Astrocyte (in vitro differentiated cells and primary cell): ENCODE measurements around the gene ATP11A. TPM values are rescaled to one million over a fixed set of nuclear protein-coding genes. Genes with fewer than 3 reads are reported as not detected.

ENCODE experiments used
- DNase-seq: peaks from one replicate; pipeline ENCODE4 v3.0.0-alpha.2; 2010; ENCODE audit warnings: low read depth
- FAIRE-seq: peaks from 2 replicates; lab custom pipeline; 2011; peaks lifted over from hg19 to GRCh38; lab: Jason Lieb, UNC
- H2AFZ ChIP-seq: 2 replicates; pipeline ENCODE4 v1.6.0; 2012; ENCODE audit warnings: low read depth, low read length, inconsistent platforms
- H3K27ac ChIP-seq: 2 replicates; pipeline ENCODE4 v1.5.1; 2011; ENCODE audit warnings: low read depth, low read length, inconsistent platforms
- H3K27me3 ChIP-seq: 2 replicates; pipeline ENCODE4 v1.6.0; 2011; ENCODE audit warnings: low read length, inconsistent platforms; ENCODE audit not compliant: insufficient read depth
- H3K36me3 ChIP-seq: 2 replicates; pipeline ENCODE4 v1.5.1; 2011; ENCODE audit warnings: low read length, inconsistent platforms; ENCODE audit not compliant: insufficient read depth
- H3K4me1 ChIP-seq: 2 replicates; pipeline ENCODE4 v1.5.1; 2011; ENCODE audit warnings: low read length, inconsistent platforms; ENCODE audit not compliant: insufficient read depth
- H3K4me2 ChIP-seq: 2 replicates; pipeline ENCODE4 v1.6.0; 2012; ENCODE audit warnings: low read length, inconsistent platforms
- H3K4me3 ChIP-seq: 2 replicates; pipeline ENCODE4 v1.5.1; 2011; ENCODE audit warnings: low read depth, mild to moderate bottlenecking, low read length, inconsistent platforms; ENCODE audit not compliant: insufficient read depth
- H3K79me2 ChIP-seq: 2 replicates; pipeline ENCODE4 v1.6.0; 2012; ENCODE audit warnings: mild to moderate bottlenecking, low read length, inconsistent platforms; ENCODE audit not compliant: insufficient read depth
- H3K9ac ChIP-seq: 2 replicates; pipeline ENCODE4 v1.6.0; 2012; ENCODE audit warnings: mild to moderate bottlenecking, low read length, inconsistent platforms
- H3K9me3 ChIP-seq: 2 replicates; pipeline ENCODE4 v1.5.1; 2012; ENCODE audit warnings: low read depth, mild to moderate bottlenecking, low read length, inconsistent platforms; ENCODE audit not compliant: insufficient read depth
- H4K20me1 ChIP-seq: 2 replicates; pipeline ENCODE4 v1.6.0; 2012; ENCODE audit warnings: low read length, inconsistent platforms; ENCODE audit not compliant: insufficient read depth
- H3K27ac Mint-ChIP-seq: one replicate; pipeline ENCODE4 v1.8.0; 2021; ENCODE audit warnings: mild to moderate bottlenecking, mixed read lengths; ENCODE audit not compliant: unreplicated experiment
- H3K27me3 Mint-ChIP-seq: one replicate; pipeline ENCODE4 v1.8.0; 2021; ENCODE audit warnings: low read depth, mixed read lengths; ENCODE audit not compliant: unreplicated experiment
- H3K36me3 Mint-ChIP-seq: one replicate; pipeline ENCODE4 v1.8.0; 2021; ENCODE audit warnings: low read depth, mixed read lengths; ENCODE audit not compliant: unreplicated experiment
- H3K4me1 Mint-ChIP-seq: one replicate; pipeline ENCODE4 v1.8.0; 2021; ENCODE audit warnings: low read depth, mixed read lengths; ENCODE audit not compliant: unreplicated experiment
- H3K4me3 Mint-ChIP-seq: one replicate; pipeline ENCODE4 v1.8.0; 2021; ENCODE audit warnings: mild to moderate bottlenecking, moderate library complexity, mixed read lengths; ENCODE audit not compliant: unreplicated experiment
- H3K9me3 Mint-ChIP-seq: one replicate; pipeline ENCODE4 v1.8.0; 2021; ENCODE audit warnings: mild to moderate bottlenecking, mixed read lengths; ENCODE audit not compliant: unreplicated experiment
- EZH2 ChIP-seq: IDR thresholded peaks from 2 replicates; pipeline ENCODE4 v1.6.1; 2012; ENCODE audit warnings: mild to moderate bottlenecking, low read length, inconsistent platforms; ENCODE audit not compliant: insufficient read depth
- total RNA-seq: library from RNA; stranded (reverse); gene quantifications from 2 replicates; pipeline ENCODE4 v1.2.1, GENCODE V29; 2021
- TF ChIP-seq, protein P1 (sequence below): IDR thresholded peaks from 2 replicates; pipeline ENCODE4 v1.5.1; 2011; ENCODE audit warnings: low read depth, mild to moderate bottlenecking, inconsistent platforms, low read length, moderate library complexity; ENCODE audit not compliant: insufficient read depth

Gene ATP11A
- total RNA-seq, 1 donor from 2014 or later, result 38.9 TPM

DNA sequence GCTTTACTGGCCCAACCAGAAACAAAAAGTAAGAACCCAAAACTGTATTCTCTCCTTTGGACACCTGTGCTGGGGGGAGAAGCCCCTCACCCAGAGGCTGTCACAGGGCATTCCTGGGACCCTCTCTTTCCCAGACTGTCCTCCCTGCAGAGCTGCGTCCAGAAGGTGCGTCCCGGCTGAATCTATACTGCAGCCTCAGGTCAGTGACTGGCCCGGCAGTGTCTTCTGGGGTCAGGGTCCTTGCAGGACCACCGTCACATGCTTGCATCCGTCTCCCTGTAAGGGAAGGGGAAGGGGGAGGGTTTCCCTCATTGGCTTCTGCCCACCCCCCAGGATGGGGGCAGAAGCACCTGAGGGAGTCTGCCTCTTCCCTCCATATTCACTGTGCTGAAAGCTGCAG is 76.5 kb downstream of the ATP11A start:
- Histone ChIP-seq H3K9me3 (no peaks in the 10 kb centered on the region), H3K9ac (no peak overlapping the region), H2AFZ (no peak overlapping the region), H4K20me1 (peaks cover 3% of the 10 kb centered on the region), H3K27me3 (no peaks in the 10 kb centered on the region), H3K79me2 (no peaks in the 10 kb centered on the region), H3K4me2 (no peak overlapping the region), H3K4me1 (no peaks in the 10 kb centered on the region), H3K27ac (no peak overlapping the region), H3K36me3 (no peaks in the 10 kb centered on the region), H3K4me3 (no peak overlapping the region)
- no peak for TF ChIP-seq EZH2
- TF ChIP-seq, protein P1, sequence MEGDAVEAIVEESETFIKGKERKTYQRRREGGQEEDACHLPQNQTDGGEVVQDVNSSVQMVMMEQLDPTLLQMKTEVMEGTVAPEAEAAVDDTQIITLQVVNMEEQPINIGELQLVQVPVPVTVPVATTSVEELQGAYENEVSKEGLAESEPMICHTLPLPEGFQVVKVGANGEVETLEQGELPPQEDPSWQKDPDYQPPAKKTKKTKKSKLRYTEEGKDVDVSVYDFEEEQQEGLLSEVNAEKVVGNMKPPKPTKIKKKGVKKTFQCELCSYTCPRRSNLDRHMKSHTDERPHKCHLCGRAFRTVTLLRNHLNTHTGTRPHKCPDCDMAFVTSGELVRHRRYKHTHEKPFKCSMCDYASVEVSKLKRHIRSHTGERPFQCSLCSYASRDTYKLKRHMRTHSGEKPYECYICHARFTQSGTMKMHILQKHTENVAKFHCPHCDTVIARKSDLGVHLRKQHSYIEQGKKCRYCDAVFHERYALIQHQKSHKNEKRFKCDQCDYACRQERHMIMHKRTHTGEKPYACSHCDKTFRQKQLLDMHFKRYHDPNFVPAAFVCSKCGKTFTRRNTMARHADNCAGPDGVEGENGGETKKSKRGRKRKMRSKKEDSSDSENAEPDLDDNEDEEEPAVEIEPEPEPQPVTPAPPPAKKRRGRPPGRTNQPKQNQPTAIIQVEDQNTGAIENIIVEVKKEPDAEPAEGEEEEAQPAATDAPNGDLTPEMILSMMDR, result no peak
- Mint-ChIP-seq H3K4me3 (no peak overlapping the region), H3K4me1 (peaks cover 16% of the 10 kb centered on the region), H3K27me3 (no peaks in the 10 kb centered on the region), H3K36me3 (peaks cover 12% of the 10 kb centered on the region), H3K9me3 (peaks cover 2% of the 10 kb centered on the region), H3K27ac (no peak overlapping the region)
- FAIRE-seq (no peak), DNase-seq (no peak)

DNA sequence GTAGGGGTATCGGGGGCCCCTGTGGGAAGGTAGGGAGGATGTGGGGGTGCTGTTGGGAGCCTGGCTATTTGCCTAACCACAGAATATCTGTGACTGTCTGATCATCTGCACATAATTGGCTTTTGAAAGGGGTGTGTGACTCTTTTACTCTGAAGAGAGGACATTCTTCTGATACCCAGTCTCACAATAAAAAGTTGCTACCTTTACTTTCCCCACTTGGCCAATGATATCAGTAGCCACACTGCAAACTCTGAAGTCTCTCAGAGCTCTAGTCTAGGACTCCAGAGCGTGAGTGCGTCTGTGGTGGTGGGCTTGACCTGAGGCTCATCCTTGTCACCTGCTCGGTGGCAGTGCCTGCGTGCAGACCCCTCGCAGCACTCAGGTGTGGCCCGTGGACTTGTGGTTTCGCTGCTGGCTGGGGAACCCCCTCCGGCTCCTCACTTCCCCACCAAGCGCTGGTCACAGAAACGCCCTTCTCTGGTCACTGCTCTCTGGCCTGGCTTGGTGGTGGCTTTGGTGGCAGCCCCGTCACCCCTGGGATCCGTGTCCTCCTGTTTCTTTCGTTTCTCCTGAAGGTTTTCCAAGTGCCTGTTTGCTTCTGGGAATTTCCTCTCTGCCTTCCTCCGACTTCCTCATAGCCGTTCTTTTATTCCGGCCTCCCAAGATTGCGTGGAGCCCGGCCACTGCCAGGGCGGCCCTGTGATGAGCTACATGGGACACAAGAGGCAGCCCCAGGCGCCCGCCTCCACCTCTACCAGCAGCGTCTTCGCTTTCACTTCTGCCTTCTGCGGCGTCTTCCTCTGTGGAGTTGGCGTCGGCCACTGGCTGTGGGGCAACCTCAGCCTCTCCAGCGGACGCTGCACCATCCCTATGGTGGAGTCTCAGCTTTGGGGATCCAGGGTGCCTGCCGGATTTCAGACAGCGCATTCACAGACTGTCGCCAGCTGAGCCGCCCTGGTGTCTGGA is 78.0 kb downstream of the ATP11A start:
- Histone ChIP-seq H3K79me2 (no peaks in the 10 kb centered on the region), H3K27ac (no peak overlapping the region), H3K4me3 (no peak overlapping the region), H3K4me2 (no peak overlapping the region), H2AFZ (no peak overlapping the region), H3K36me3 (no peaks in the 10 kb centered on the region), H4K20me1 (peaks cover 3% of the 10 kb centered on the region), H3K9ac (no peak overlapping the region), H3K9me3 (no peaks in the 10 kb centered on the region), H3K27me3 (no peaks in the 10 kb centered on the region), H3K4me1 (no peaks in the 10 kb centered on the region)
- peaks cover 2% of the 10 kb centered on the region for H3K9me3 Mint-ChIP-seq
- no peak overlapping the region for H3K4me3 Mint-ChIP-seq
- H3K4me1 Mint-ChIP-seq, result peaks cover 6% of the 10 kb centered on the region
- H3K36me3 Mint-ChIP-seq, result peaks cover 12% of the 10 kb centered on the region
- H3K27me3 Mint-ChIP-seq, result no peaks in the 10 kb centered on the region
- no peak for FAIRE-seq
- no peak overlapping the region for H3K27ac Mint-ChIP-seq
- TF ChIP-seq, protein P1, result no peak
- no peak for TF ChIP-seq EZH2
- DNase-seq, result no peak
